Sigmoid colon (tissue), 7 donors: ENCODE measurements around the gene BIRC7. TPM values are rescaled to one million over a fixed set of nuclear protein-coding genes. Genes with fewer than 3 reads are reported as not detected.

Experiments used
- DNase-seq: peaks from one replicate; pipeline ENCODE4 v3.0.0-alpha.2; 2019
- H3K27ac ChIP-seq, 4 donors: fragments of 200-600 bp; sonication (generic); one replicate each; pipeline ENCODE4 v1.5.1; 2016 to 2019; ENCODE audit warnings: mild to moderate bottlenecking in 1 of 4
- H3K27me3 ChIP-seq, 3 donors: fragments of 200-600 bp; sonication (generic); one replicate each; pipeline ENCODE4 v1.5.1; 2019; ENCODE audit warnings: mild to moderate bottlenecking in 1 of 3
- H3K36me3 ChIP-seq, 4 donors: fragments of 200-600 bp; sonication (generic); one replicate each; pipeline ENCODE4 v1.5.1; 2016 to 2019
- H3K4me1 ChIP-seq, 4 donors: fragments of 200-600 bp; sonication (generic); one replicate each; pipeline ENCODE4 v1.5.1; 2017 to 2019
- H3K4me3 ChIP-seq, 4 donors: fragments of 200-600 bp; sonication (generic); one replicate each; pipeline ENCODE4 v1.5.1; 2017 to 2019; ENCODE audit warnings: mild to moderate bottlenecking in 2 of 4, moderate library complexity in 1 of 4
- H3K9me3 ChIP-seq, 4 donors: fragments of 200-600 bp in 3 of 4; sonication (generic) in 3 of 4; one replicate each; pipeline versions ENCODE4 v1.5.1 to v1.6.1; 2013 to 2019
- CTCF ChIP-seq, 4 experiments: fragments of 450-650 bp in 3 of 4; fragments of 200-600 bp in 1 of 4; IDR thresholded peaks; one replicate each; pipeline ENCODE4 v1.5.1; 2016 to 2019; ENCODE audit warnings: antibody characterized with exemption in 4 of 4, mild to moderate bottlenecking in 3 of 4, moderate library complexity in 2 of 4
- EP300 ChIP-seq, 4 donors: sonication (generic); formaldehyde crosslinking; IDR thresholded peaks; one replicate each; pipeline ENCODE4 v1.6.1; 2017; ENCODE audit warnings: antibody characterized with exemption in 4 of 4
- POLR2A ChIP-seq, 2 donors: fragments of 450-650 bp; IDR thresholded peaks; one replicate each; pipeline ENCODE4 v1.6.1; 2016; ENCODE audit warnings: antibody characterized with exemption in 2 of 2, mild to moderate bottlenecking in 2 of 2, moderate library complexity in 2 of 2
- POLR2AphosphoS5 ChIP-seq, 4 donors: sonication (generic); formaldehyde crosslinking; IDR thresholded peaks; one replicate each; pipeline ENCODE4 v1.6.1; 2017; ENCODE audit warnings: antibody characterized with exemption in 4 of 4
- whole genome bisulfite sequencing, 2 donors: extraction: QIAGEN DNeasy Blood & Tissue Kit; methylation state at CpG; one replicate each; pipeline ENCODE4 v1.1.7; 2013; 5-methylcytosine and 5-hydroxymethylcytosine counted together
- intact Hi-C: fragments of 100-400 bp; cut with DNase I; formaldehyde crosslinking; loops from one replicate; pipeline ENCODE4 v1.15.1; 2023
- polyA plus RNA-seq, 3 donors: library from polyadenylated mRNA; stranded (reverse); fragments of 200-250 nt; gene quantifications; one replicate each; pipeline ENCODE4 v1.2.3, GENCODE V29; 2013
- total RNA-seq, 4 donors: library from RNA; depleted of rRNA; stranded (reverse); fragments of >200 nt; gene quantifications; one replicate each; pipeline ENCODE4 v1.1.0, GENCODE V29; 2016
- donor health status: healthy with polysubstance abuse.
- donor health status: Bipolar disorder and iron deficiency.
- donor health status: healthy.

BIRC7 gene
- total and polyA plus RNA-seq, 7 donors = 0.15 to 1.2 (median 0.66) TPM; not detected in 3

- no peaks in the 10 kb centered on the region for H3K9me3 ChIP-seq
- H3K36me3 ChIP-seq = peaks cover 12 to 98% (median 64%) of the 10 kb centered on the region in 4 donors
- 98% methylated on average over 6 of the region's 6 CpGs for WGBS, 2 donors
- intact Hi-C loops = no loop called here
- TF ChIP-seq POLR2AphosphoS5 (IDR thresholded peaks at IDR 0.05) (no peak), POLR2A (IDR thresholded peaks at IDR 0.05) (no peak), EP300 (IDR thresholded peaks at IDR 0.05) (no peak), CTCF (IDR thresholded peaks at IDR 0.05) (no peak)
- H3K27me3 ChIP-seq = no peaks in the 10 kb centered on the region
- no peak for DNase-seq
- H3K4me1 ChIP-seq = no peaks in the 10 kb centered on the region
- no peak overlapping the region for H3K4me3 ChIP-seq
- no peak overlapping the region for H3K27ac ChIP-seq
Measured at GRCh38 chr20:63280371-63280770, 44.7 kb downstream of the BIRC7 start.

GRCh38 chr20:63280929-63281545 is 45.3 kb downstream of the BIRC7 start:
- Histone ChIP-seq H3K9me3 (no peaks in the 10 kb centered on the region), H3K27ac (no peak overlapping the region), H3K4me3 (no peak overlapping the region), H3K4me1 (no peaks in the 10 kb centered on the region), H3K27me3 (no peaks in the 10 kb centered on the region), H3K36me3 (peaks cover 12 to 99% (median 67%) of the 10 kb centered on the region in 4 donors)
- WGBS, 2 donors = 84% methylated on average over 19 of the region's 19 CpGs
- no peak for DNase-seq
- intact Hi-C loops = no loop called here
- TF ChIP-seq CTCF (IDR thresholded peaks at IDR 0.05) = no peak
- no peak for TF ChIP-seq POLR2AphosphoS5 (IDR thresholded peaks at IDR 0.05)
- TF ChIP-seq POLR2A (IDR thresholded peaks at IDR 0.05) = no peak
- no peak for TF ChIP-seq EP300 (IDR thresholded peaks at IDR 0.05)

- intact Hi-C loops = no loop called here
- TF ChIP-seq POLR2AphosphoS5 (IDR thresholded peaks at IDR 0.05) = no peak
- TF ChIP-seq EP300 (IDR thresholded peaks at IDR 0.05) = no peak
- no peak for TF ChIP-seq POLR2A (IDR thresholded peaks at IDR 0.05)
- no peak for TF ChIP-seq CTCF (IDR thresholded peaks at IDR 0.05)
- H3K27me3 ChIP-seq = no peaks in the 10 kb centered on the region
- no peaks in the 10 kb centered on the region for H3K9me3 ChIP-seq
- 92 to 93% methylated on average over 38 of the region's 38 CpGs for WGBS, 2 donors
- H3K4me1 ChIP-seq = no peaks in the 10 kb centered on the region
- peaks cover 12 to 99% (median 65%) of the 10 kb centered on the region in 4 donors for H3K36me3 ChIP-seq
- no peak overlapping the region for H3K4me3 ChIP-seq
- H3K27ac ChIP-seq = no peak overlapping the region
- DNase-seq = no peak
Measured at GRCh38 chr20:63281742-63282665, 46.3 kb downstream of the BIRC7 start.

- Histone ChIP-seq H3K36me3 (peaks cover 12 to 99% (median 64%) of the 10 kb centered on the region in 4 donors), H3K4me3 (no peak overlapping the region), H3K9me3 (no peaks in the 10 kb centered on the region), H3K27me3 (no peaks in the 10 kb centered on the region), H3K27ac (no peak overlapping the region), H3K4me1 (no peaks in the 10 kb centered on the region)
- intact Hi-C loops = no loop called here
- no peak for DNase-seq
- TF ChIP-seq CTCF (IDR thresholded peaks at IDR 0.05) (no peak), POLR2AphosphoS5 (IDR thresholded peaks at IDR 0.05) (no peak), EP300 (IDR thresholded peaks at IDR 0.05) (no peak)
- WGBS, 2 donors = 95% methylated on average over 17 of the region's 17 CpGs
Measured at GRCh38 chr20:63282946-63283345, 47.2 kb downstream of the BIRC7 start.
